Spinal cord (tissue), 10 donors: ENCODE measurements around the gene XRCC3. TPM values are rescaled to one million over a fixed set of nuclear protein-coding genes. Genes with fewer than 3 reads are reported as not detected.

ENCODE experiments used
- DNase-seq, 6 donors: peaks; one replicate each; pipeline versions ENCODE4 v3.0.0 to v3.0.0-alpha.2; 2013 to 2015; ENCODE audit warnings: low spot score in 6 of 6, low read depth in 4 of 6
- H3K27ac ChIP-seq: one replicate; pipeline ENCODE4 v1.5.1; 2013; ENCODE audit warnings: low read depth, low read length, control low read depth
- H3K27me3 ChIP-seq: one replicate; pipeline ENCODE4 v1.6.1; 2013; ENCODE audit warnings: low read length; ENCODE audit not compliant: control insufficient read depth, insufficient read depth
- H3K36me3 ChIP-seq: one replicate; pipeline ENCODE4 v1.6.1; 2013; ENCODE audit warnings: low read length; ENCODE audit not compliant: control insufficient read depth, insufficient read depth
- H3K4me1 ChIP-seq: one replicate; pipeline ENCODE4 v1.6.1; 2013; ENCODE audit warnings: low read length; ENCODE audit not compliant: control insufficient read depth, insufficient read depth
- H3K4me3 ChIP-seq: one replicate; pipeline ENCODE4 v1.5.1; 2013; ENCODE audit warnings: low read depth, low read length, control low read depth
- H3K9me3 ChIP-seq: one replicate; pipeline ENCODE4 v1.6.1; 2013; ENCODE audit warnings: low read length; ENCODE audit not compliant: control insufficient read depth, insufficient read depth
- WGBS: methylation state at CpG from one replicate; pipeline ENCODE4 v1.1.5; 2013; ENCODE audit warnings: missing lambda C conversion rate; ENCODE audit not compliant: insufficient coverage; 5-methylcytosine and 5-hydroxymethylcytosine counted together
- polyA plus RNA-seq, 2 donors: library from polyadenylated mRNA; unstranded; fragments of 120-200 nt; gene quantifications; one replicate each; pipeline ENCODE4 v1.2.1, GENCODE V29; 2013; ENCODE audit not compliant: insufficient read length in 2 of 2
- total RNA-seq, 2 donors: library from RNA; depleted of rRNA in 1 of 2; stranded (reverse); fragments of 120-200 nt in 1 of 2; fragments of >200 nt in 1 of 2; gene quantifications; one replicate each; pipeline versions ENCODE4 v1.2.3 to v1.2.4, GENCODE V29; 2013 to 2014
- donor health status: healthy.

XRCC3 gene
- total and polyA plus RNA-seq, 4 donors: 10.9 to 20.6 (median 13.6) TPM

GRCh38 chr14:103748534-103748857, 33.2 kb upstream of the XRCC3 start:
- H3K27ac ChIP-seq: peak overlapping the region; percentile 47
- no peak overlapping the region for H3K4me3 ChIP-seq
- no peak for DNase-seq
- no peaks in the 10 kb centered on the region for H3K9me3 ChIP-seq
- peaks cover 5% of the 10 kb centered on the region for H3K4me1 ChIP-seq
- 92% methylated on average over 5 of the region's 5 CpGs for WGBS
- H3K27me3 ChIP-seq: no peaks in the 10 kb centered on the region
- peaks cover 28% of the 10 kb centered on the region for H3K36me3 ChIP-seq

GRCh38 chr14:103746701-103747100, 31.4 kb upstream of the XRCC3 start:
- H3K4me1 ChIP-seq: peaks cover 5% of the 10 kb centered on the region
- 91% methylated on average over 9 of the region's 10 CpGs for WGBS
- no peak for DNase-seq
- no peaks in the 10 kb centered on the region for H3K27me3 ChIP-seq
- no peaks in the 10 kb centered on the region for H3K9me3 ChIP-seq
- no peak overlapping the region for H3K4me3 ChIP-seq
- no peak overlapping the region for H3K27ac ChIP-seq
- H3K36me3 ChIP-seq: peaks cover 35% of the 10 kb centered on the region

GRCh38 chr14:103745424-103745823, 30.2 kb upstream of the XRCC3 start:
- peaks cover 44% of the 10 kb centered on the region for H3K36me3 ChIP-seq
- no peak overlapping the region for H3K27ac ChIP-seq
- DNase-seq: no peak
- H3K4me1 ChIP-seq: peaks cover 5% of the 10 kb centered on the region
- WGBS: 85% methylated on average over 5 of the region's 5 CpGs
- H3K4me3 ChIP-seq: no peak overlapping the region
- H3K9me3 ChIP-seq: no peaks in the 10 kb centered on the region
- H3K27me3 ChIP-seq: no peaks in the 10 kb centered on the region

GRCh38 chr14:103744621-103745395, 29.6 kb upstream of the XRCC3 start:
- WGBS: 86% methylated on average over 12 of the region's 15 CpGs
- H3K27ac ChIP-seq: no peak overlapping the region
- peaks cover 5% of the 10 kb centered on the region for H3K4me1 ChIP-seq
- peaks cover 50% of the 10 kb centered on the region for H3K36me3 ChIP-seq
- no peaks in the 10 kb centered on the region for H3K9me3 ChIP-seq
- no peak for DNase-seq
- H3K27me3 ChIP-seq: no peaks in the 10 kb centered on the region
- H3K4me3 ChIP-seq: no peak overlapping the region

GRCh38 chr14:103743691-103744090, 28.4 kb upstream of the XRCC3 start:
- Histone ChIP-seq H3K27ac (no peak overlapping the region), H3K4me1 (peaks cover 15% of the 10 kb centered on the region), H3K9me3 (no peaks in the 10 kb centered on the region), H3K4me3 (no peak overlapping the region), H3K27me3 (no peaks in the 10 kb centered on the region), H3K36me3 (peaks cover 61% of the 10 kb centered on the region)
- DNase-seq: no peak
- WGBS: 78% methylated on average over 14 of the region's 15 CpGs

- H3K27ac ChIP-seq: no peak overlapping the region
- peaks cover 22% of the 10 kb centered on the region for H3K4me1 ChIP-seq
- 91% methylated on average over 14 of the region's 14 CpGs for WGBS
- H3K4me3 ChIP-seq: no peak overlapping the region
- no peaks in the 10 kb centered on the region for H3K27me3 ChIP-seq
- peaks cover 58% of the 10 kb centered on the region for H3K36me3 ChIP-seq
- no peaks in the 10 kb centered on the region for H3K9me3 ChIP-seq
- no peak for DNase-seq
Measured at GRCh38 chr14:103742499-103743255, 27.4 kb upstream of the XRCC3 start.

GRCh38 chr14:103741876-103742275, 26.6 kb upstream of the XRCC3 start:
- no peaks in the 10 kb centered on the region for H3K27me3 ChIP-seq
- H3K36me3 ChIP-seq: peaks cover 65% of the 10 kb centered on the region
- peaks cover 31% of the 10 kb centered on the region for H3K4me1 ChIP-seq
- no peak for DNase-seq
- H3K4me3 ChIP-seq: no peak overlapping the region
- 76% methylated on average over 7 of the region's 9 CpGs for WGBS
- H3K9me3 ChIP-seq: no peaks in the 10 kb centered on the region
- H3K27ac ChIP-seq: no peak overlapping the region

- H3K4me1 ChIP-seq: peaks cover 38% of the 10 kb centered on the region
- DNase-seq: no peak
- H3K27ac ChIP-seq: no peak overlapping the region
- no peak overlapping the region for H3K4me3 ChIP-seq
- 92% methylated on average over 4 of the region's 14 CpGs for WGBS
- peaks cover 63% of the 10 kb centered on the region for H3K36me3 ChIP-seq
- H3K9me3 ChIP-seq: no peaks in the 10 kb centered on the region
- no peaks in the 10 kb centered on the region for H3K27me3 ChIP-seq
Measured at GRCh38 chr14:103740991-103741689, 25.9 kb upstream of the XRCC3 start.

- Histone ChIP-seq H3K27ac (no peak overlapping the region), H3K36me3 (peaks cover 65% of the 10 kb centered on the region), H3K4me3 (no peak overlapping the region), H3K27me3 (no peaks in the 10 kb centered on the region), H3K9me3 (no peaks in the 10 kb centered on the region), H3K4me1 (peaks cover 50% of the 10 kb centered on the region)
- DNase-seq: no peak
- 90% methylated on average over 26 of the region's 30 CpGs for WGBS
Measured at GRCh38 chr14:103739793-103740501, 24.7 kb upstream of the XRCC3 start.
